ENCODE measurements around the gene SCAMP5.

DNA sequence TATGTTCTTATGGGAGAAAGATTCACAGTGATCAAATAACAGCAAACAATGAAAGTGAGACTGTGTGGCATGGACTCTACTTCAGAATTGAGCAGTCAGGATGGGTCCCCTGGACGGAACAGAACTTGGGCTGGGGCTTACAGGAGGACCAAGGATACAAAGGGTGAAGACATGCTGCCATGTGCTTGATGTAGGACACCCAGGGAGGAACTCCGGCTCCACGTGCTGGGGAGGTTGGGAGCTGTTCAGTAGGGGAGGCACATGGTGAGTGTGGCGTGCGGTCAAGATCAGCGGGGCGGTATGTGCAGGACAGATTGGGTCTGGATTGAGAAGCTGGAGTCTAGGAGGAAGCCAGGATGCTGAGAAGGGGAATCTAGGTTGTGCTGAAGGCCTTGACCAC, 60.7 kb downstream of the SCAMP5 start:
- no peak for TF ChIP-seq POLR2A (IDR thresholded peaks at IDR 0.05; ENCODE audit: low read depth, low read length)
- no peak for TF ChIP-seq POLR2AphosphoS5 (IDR thresholded peaks at IDR 0.05; ENCODE audit: low read depth, low read length)
- TF ChIP-seq PAX5 (IDR thresholded peaks at IDR 0.05; ENCODE audit: insufficient read depth, low read length, severe bottlenecking): no peak
